Thyroid gland (tissue), 4 donors: ENCODE measurements around the gene DNM2.

Source experiments
- CTCF ChIP-seq, 6 experiments: fragments of 200-600 bp in 3 of 6; fragments of 450-650 bp in 3 of 6; sonication (generic) in 3 of 6; IDR thresholded peaks; one replicate each; pipeline ENCODE4 v1.5.1; 2016 to 2019; ENCODE audit warnings: antibody characterized with exemption in 6 of 6, mild to moderate bottlenecking in 2 of 6, inconsistent platforms in 1 of 6, moderate library complexity in 1 of 6
- POLR2A ChIP-seq, 2 donors: fragments of 450-650 bp; IDR thresholded peaks; one replicate each; pipeline ENCODE4 v1.6.1; 2017; ENCODE audit warnings: antibody characterized with exemption in 2 of 2, mild to moderate bottlenecking in 2 of 2, moderate library complexity in 1 of 2

DNA sequence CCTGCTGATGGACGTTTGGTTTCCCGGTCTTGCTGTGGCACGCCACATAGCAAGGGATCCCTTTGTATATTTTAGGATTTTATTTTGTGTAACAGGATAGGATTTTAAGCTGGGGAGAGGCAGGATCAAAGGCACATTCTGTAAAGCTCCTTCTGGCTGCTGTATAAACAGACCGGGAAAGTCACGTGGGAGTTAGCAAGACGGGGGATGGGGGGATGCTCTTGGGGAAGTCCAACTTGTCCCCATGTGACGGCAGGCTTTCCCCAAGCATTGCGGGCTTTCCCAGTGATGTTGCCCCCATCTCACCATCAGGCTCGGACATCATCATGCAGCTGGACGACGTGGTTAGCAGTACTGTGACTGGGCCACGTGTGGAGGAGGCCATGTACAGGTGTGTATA lies 10.9 kb upstream of the DNM2 start:
- no peak for TF ChIP-seq CTCF (IDR thresholded peaks at IDR 0.05)
- TF ChIP-seq POLR2A (IDR thresholded peaks at IDR 0.05): no peak
